ENCODE measurements around the gene MOB3C. TPM values are rescaled to one million over a fixed set of nuclear protein-coding genes. Genes with fewer than 3 reads are reported as not detected.

The MOB3C gene
- polyA plus RNA-seq, 1 experiment = 11.6 TPM

- no peak for DNase-seq (ENCODE audit: low read depth)
- H3K36me3 ChIP-seq (ENCODE audit: control insufficient read depth, insufficient read depth, low read length) = peaks cover 2% of the 10 kb centered on the region; the same call in 1 of the 2 replicates
- ChIA-PET POLR2A (interaction anchor here (0.6 kb wide), 1 partner anchor 855 kb away, joined by 3 read pairs; no protein-coding TSS in a partner anchor), CTCF (no interaction called here)
- TF ChIP-seq CTCF (IDR thresholded peaks at IDR 0.05; ENCODE audit: insufficient read depth, low read depth, low read length) = no peak
- no peak overlapping the region for H3K4me3 ChIP-seq (ENCODE audit: low read depth, low read length)
- no peaks in the 10 kb centered on the region for H3K27me3 ChIP-seq (ENCODE audit: control insufficient read depth, insufficient read depth, low read length)
Measured at GRCh38 chr1:46646844-46647243, 30.2 kb upstream of the MOB3C start.

- ChIA-PET POLR2A (interaction anchor here (0.6 kb wide), 1 partner anchor 855 kb away, joined by 3 read pairs; no protein-coding TSS in a partner anchor), CTCF (no interaction called here)
Measured at GRCh38 chr1:46646331-46646730, 29.7 kb upstream of the MOB3C start.

GRCh38 chr1:46645815-46646214, 29.2 kb upstream of the MOB3C start:
- TF ChIP-seq CTCF (IDR thresholded peaks at IDR 0.05; ENCODE audit: insufficient read depth, low read depth, low read length) = no peak
- H3K27me3 ChIP-seq (ENCODE audit: control insufficient read depth, insufficient read depth, low read length) = no peaks in the 10 kb centered on the region
- peaks cover 2% of the 10 kb centered on the region; the same call in 1 of the 2 replicates for H3K36me3 ChIP-seq (ENCODE audit: control insufficient read depth, insufficient read depth, low read length)
- H3K4me3 ChIP-seq (ENCODE audit: low read depth, low read length) = no peak overlapping the region
- POLR2A ChIA-PET = no interaction called here
- DNase-seq (ENCODE audit: low read depth) = no peak
- CTCF ChIA-PET = interaction anchor here (0.8 kb wide), 1 partner anchor 11 kb away, joined by 3 read pairs; no protein-coding TSS in a partner anchor

More at GRCh38 chr1:46646331-46646730, 29.7 kb upstream of the MOB3C start:
- Histone ChIP-seq H3K4me3 (ENCODE audit: low read depth, low read length) (no peak overlapping the region), H3K36me3 (ENCODE audit: control insufficient read depth, insufficient read depth, low read length) (peaks cover 2% of the 10 kb centered on the region; the same call in 1 of the 2 replicates), H3K27me3 (ENCODE audit: control insufficient read depth, insufficient read depth, low read length) (no peaks in the 10 kb centered on the region)
- TF ChIP-seq CTCF (IDR thresholded peaks at IDR 0.05; ENCODE audit: insufficient read depth, low read depth, low read length) = no peak
- no peak for DNase-seq (ENCODE audit: low read depth)

- no peaks in the 10 kb centered on the region for H3K36me3 ChIP-seq (ENCODE audit: control insufficient read depth, insufficient read depth, low read length)
- no peak for TF ChIP-seq CTCF (IDR thresholded peaks at IDR 0.05; ENCODE audit: insufficient read depth, low read depth, low read length)
- ChIA-PET CTCF (interaction anchor here (0.6 to 1.2 kb wide), 3 partner anchors 10 to 196 kb away, joined by 3 to 5 read pairs (median 3); no protein-coding TSS in a partner anchor), POLR2A (interaction anchor here (0.6 to 1.4 kb wide), 4 partner anchors 10 to 899 kb away, joined by 3 to 5 read pairs (median 4); no protein-coding TSS in a partner anchor)
- no peak overlapping the region for H3K4me3 ChIP-seq (ENCODE audit: low read depth, low read length)
- peak; percentile 59 for DNase-seq (ENCODE audit: low read depth)
- no peaks in the 10 kb centered on the region for H3K27me3 ChIP-seq (ENCODE audit: control insufficient read depth, insufficient read depth, low read length)
Measured at GRCh38 chr1:46643368-46643775, 26.8 kb upstream of the MOB3C start.

GRCh38 chr1:46642115-46642680, 25.6 kb upstream of the MOB3C start:
- DNase-seq (ENCODE audit: low read depth) = no peak
- POLR2A ChIA-PET = no interaction called here
- H3K27me3 ChIP-seq (ENCODE audit: control insufficient read depth, insufficient read depth, low read length) = no peaks in the 10 kb centered on the region
- CTCF ChIA-PET = interaction anchor here (1.1 kb wide), 1 partner anchor 38 kb away, joined by 3 read pairs; the partner anchor contains the start of gene MKNK1
- no peak for TF ChIP-seq CTCF (IDR thresholded peaks at IDR 0.05; ENCODE audit: insufficient read depth, low read depth, low read length)
- no peak overlapping the region for H3K4me3 ChIP-seq (ENCODE audit: low read depth, low read length)
- no peaks in the 10 kb centered on the region for H3K36me3 ChIP-seq (ENCODE audit: control insufficient read depth, insufficient read depth, low read length)

All from BJ (cell line).